Ascending aorta (tissue), 2 donors: ENCODE data around the gene TP53TG5. TPM values are rescaled to one million over a fixed set of nuclear protein-coding genes. Genes with fewer than 3 reads are reported as not detected.

Experiments
- DNase-seq, 2 donors: peaks; one replicate each; pipeline ENCODE4 v3.0.0-alpha.2; 2019; ENCODE audit warnings: low spot score in 2 of 2
- H3K27ac ChIP-seq, 2 donors: fragments of 200-600 bp; sonication (generic); one replicate each; pipeline ENCODE4 v1.5.1; 2016 to 2017; ENCODE audit warnings: mild to moderate bottlenecking in 1 of 2
- H3K27me3 ChIP-seq: fragments of 200-600 bp; sonication (generic); one replicate; pipeline ENCODE4 v1.5.1; 2017
- H3K36me3 ChIP-seq, 2 donors: fragments of 200-600 bp; sonication (generic); one replicate each; pipeline ENCODE4 v1.5.1; 2016
- H3K4me1 ChIP-seq, 2 donors: fragments of 200-600 bp; sonication (generic); one replicate each; pipeline ENCODE4 v1.5.1; 2016 to 2017; ENCODE audit warnings: mild to moderate bottlenecking in 1 of 2
- H3K4me3 ChIP-seq, 2 donors: fragments of 200-600 bp; sonication (generic); one replicate each; pipeline ENCODE4 v1.5.1; 2016 to 2017; ENCODE audit warnings: mild to moderate bottlenecking in 1 of 2
- H3K9me3 ChIP-seq, 2 donors: fragments of 200-600 bp; sonication (generic); one replicate each; pipeline ENCODE4 v1.5.1; 2016
- CTCF ChIP-seq, 3 experiments: fragments of 200-600 bp in 2 of 3; fragments of 450-650 bp in 1 of 3; sonication (generic) in 2 of 3; IDR thresholded peaks; one replicate each; pipeline ENCODE4 v1.5.1; 2016 to 2019; ENCODE audit warnings: antibody characterized with exemption in 3 of 3, mild to moderate bottlenecking in 1 of 3, moderate library complexity in 1 of 3
- intact Hi-C: fragments of 100-400 bp; cut with DNase I; formaldehyde crosslinking; loops from one replicate; pipeline ENCODE4 v1.15.1; 2023
- total RNA-seq: library from RNA; depleted of rRNA; stranded (reverse); fragments of >200 nt; gene quantifications from one replicate; pipeline ENCODE4 v1.1.0, GENCODE V29; 2016

The TP53TG5 gene
- total RNA-seq, 1 donor from 2014 or later, result not detected

GRCh38 chr20:45362804-45363610 lies 15.1 kb downstream of the TP53TG5 start, which contains the start of gene SYS1:
Gene SYS1 (plus strand): TSS chr20:45363156. CDS start chr20:45363532, 376 bp downstream.
- peaks cover 0 to 26% of the 10 kb centered on the region in 2 donors for H3K4me1 ChIP-seq
- TF ChIP-seq CTCF (IDR thresholded peaks at IDR 0.05), result peak; percentile 87 to 90 (median 88)
- peak within 1 kb of the TSS; percentile 95 to 96 for H3K27ac ChIP-seq
- peaks cover 16 to 26% of the 10 kb centered on the region in 2 donors for H3K36me3 ChIP-seq
- H3K9me3 ChIP-seq, result no peaks in the 10 kb centered on the region
- peak within 1 kb of the TSS; percentile 73 to 75 for H3K4me3 ChIP-seq
- intact Hi-C loops, result loop anchor here (1.0 to 2.0 kb wide), 6 partner anchors 9 to 73 kb away; no protein-coding TSS in a partner anchor
- peak; percentile 90 to 99 for DNase-seq
- H3K27me3 ChIP-seq, result no peaks in the 10 kb centered on the region

GRCh38 chr20:45361793-45362192 lies 16.3 kb downstream of the TP53TG5 start:
- no peak overlapping the region for H3K4me3 ChIP-seq
- no peak for DNase-seq
- peaks cover 4 to 34% of the 10 kb centered on the region in 2 donors for H3K4me1 ChIP-seq
- H3K27ac ChIP-seq, result peak overlapping the region in 1 of 2 donors; percentile 3
- no peaks in the 10 kb centered on the region for H3K9me3 ChIP-seq
- no peak for TF ChIP-seq CTCF (IDR thresholded peaks at IDR 0.05)
- intact Hi-C loops, result loop anchor here (2.0 kb wide), 3 partner anchors 25 to 45 kb away; no protein-coding TSS in a partner anchor
- H3K27me3 ChIP-seq, result no peaks in the 10 kb centered on the region
- H3K36me3 ChIP-seq, result peaks cover 4 to 15% of the 10 kb centered on the region in 2 donors

- no peak overlapping the region for H3K4me3 ChIP-seq
- intact Hi-C loops, result loop anchor here (2.0 kb wide), 1 partner anchor 17 kb away; no protein-coding TSS in a partner anchor
- no peak for DNase-seq
- H3K36me3 ChIP-seq, result no peaks in the 10 kb centered on the region
- TF ChIP-seq CTCF (IDR thresholded peaks at IDR 0.05), result no peak
- no peaks in the 10 kb centered on the region for H3K27me3 ChIP-seq
- no peaks in the 10 kb centered on the region for H3K9me3 ChIP-seq
- peak overlapping the region; percentile 72 to 88 for H3K27ac ChIP-seq
- H3K4me1 ChIP-seq, result peaks cover 4 to 34% of the 10 kb centered on the region in 2 donors
Measured at GRCh38 chr20:45359406-45360148, 18.5 kb downstream of the TP53TG5 start.

- Histone ChIP-seq H3K9me3 (no peaks in the 10 kb centered on the region), H3K4me1 (peaks cover 4 to 32% of the 10 kb centered on the region in 2 donors), H3K4me3 (no peak overlapping the region), H3K27ac (peak overlapping the region; percentile 72 to 88), H3K36me3 (no peaks in the 10 kb centered on the region), H3K27me3 (no peaks in the 10 kb centered on the region)
- peak in 1 of 2 donors; percentile 90 for DNase-seq
- TF ChIP-seq CTCF (IDR thresholded peaks at IDR 0.05), result no peak
- intact Hi-C loops, result loop anchor here (2.0 kb wide), 1 partner anchor 16 kb away; no protein-coding TSS in a partner anchor
Measured at GRCh38 chr20:45359069-45359405, 19.1 kb downstream of the TP53TG5 start.

GRCh38 chr20:45358282-45359068 lies 19.6 kb downstream of the TP53TG5 start:
- H3K9me3 ChIP-seq, result no peaks in the 10 kb centered on the region
- no peaks in the 10 kb centered on the region for H3K36me3 ChIP-seq
- H3K27ac ChIP-seq, result peak overlapping the region; percentile 72 to 88
- no peaks in the 10 kb centered on the region for H3K27me3 ChIP-seq
- intact Hi-C loops, result loop anchor here (1.0 to 2.0 kb wide), 2 partner anchors 10 to 16 kb away; partner anchors contain the start of gene SDC4
- DNase-seq, result peak; percentile 76 to 94
- H3K4me1 ChIP-seq, result peaks cover 4 to 27% of the 10 kb centered on the region in 2 donors
- TF ChIP-seq CTCF (IDR thresholded peaks at IDR 0.05), result no peak
- H3K4me3 ChIP-seq, result peak overlapping the region in 1 of 2 donors; percentile 3
